Adipocyte (in vitro differentiated cells): ENCODE results near the gene NFASC.

ENCODE experiments used
- DNase-seq: peaks from one replicate; pipeline ENCODE4 v3.0.0-alpha.2; 2015; ENCODE audit warnings: low read depth
- H3K27me3 ChIP-seq: replicated peaks from 2 replicates; pipeline ENCODE4 v1.7.0; 2013; ENCODE audit warnings: mild to moderate bottlenecking, low read length, moderate library complexity; ENCODE audit not compliant: control insufficient read depth, insufficient read depth
- H3K36me3 ChIP-seq: 2 replicates; pipeline ENCODE4 v1.7.0; 2013; ENCODE audit warnings: low read length, mild to moderate bottlenecking, moderate library complexity; ENCODE audit not compliant: control insufficient read depth, insufficient read depth, severe bottlenecking
- H3K4me1 ChIP-seq: 2 replicates; pipeline ENCODE4 v1.7.0; 2013; ENCODE audit warnings: mild to moderate bottlenecking, low read length, moderate library complexity; ENCODE audit not compliant: control insufficient read depth, insufficient read depth
- H3K4me3 ChIP-seq: 2 replicates; pipeline ENCODE4 v1.7.0; 2013; ENCODE audit warnings: mild to moderate bottlenecking, low read length, moderate library complexity
- H3K9ac ChIP-seq: 2 replicates; pipeline ENCODE4 v1.7.0; 2013; ENCODE audit warnings: mild to moderate bottlenecking, low read length, moderate library complexity
- H3K9me3 ChIP-seq: 2 replicates; pipeline ENCODE4 v1.7.0; 2013; ENCODE audit warnings: mild to moderate bottlenecking, low read length, moderate library complexity; ENCODE audit not compliant: control insufficient read depth

NFASC gene

GRCh38 chr1:204889681-204890383, 19.2 kb downstream of the NFASC start:
- Histone ChIP-seq H3K4me1 (peaks cover 79% of the 10 kb centered on the region), H3K4me3 (no peak overlapping the region), H3K36me3 (no peaks in the 10 kb centered on the region), H3K9ac (no peak overlapping the region), H3K9me3 (no peaks in the 10 kb centered on the region), H3K27me3 (no peaks in the 10 kb centered on the region)
- no peak for DNase-seq

DNA sequence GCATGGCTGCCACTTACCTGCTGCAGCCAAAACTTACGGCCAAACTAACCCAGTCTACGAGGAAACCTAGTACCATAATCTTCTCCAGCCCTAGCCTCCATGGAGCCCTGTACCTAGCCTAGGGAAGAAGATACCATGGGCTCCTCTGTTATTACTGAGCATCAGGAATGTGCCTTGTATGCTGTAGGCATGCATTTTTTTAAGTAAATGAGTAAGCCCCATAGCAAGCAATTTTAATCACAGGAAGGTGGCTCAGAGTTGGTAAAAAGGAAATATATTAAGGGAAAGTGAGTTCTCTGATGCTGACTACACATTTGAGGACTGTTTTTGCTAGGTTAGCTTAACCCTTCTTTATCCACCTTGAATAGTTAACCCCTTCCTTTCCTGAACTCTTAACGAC, 21.2 kb downstream of the NFASC start:
- Histone ChIP-seq H3K4me1 (peaks cover 65% of the 10 kb centered on the region), H3K27me3 (no peaks in the 10 kb centered on the region), H3K9ac (no peak overlapping the region), H3K4me3 (no peak overlapping the region), H3K36me3 (no peaks in the 10 kb centered on the region), H3K9me3 (no peaks in the 10 kb centered on the region)
- DNase-seq = no peak

DNA sequence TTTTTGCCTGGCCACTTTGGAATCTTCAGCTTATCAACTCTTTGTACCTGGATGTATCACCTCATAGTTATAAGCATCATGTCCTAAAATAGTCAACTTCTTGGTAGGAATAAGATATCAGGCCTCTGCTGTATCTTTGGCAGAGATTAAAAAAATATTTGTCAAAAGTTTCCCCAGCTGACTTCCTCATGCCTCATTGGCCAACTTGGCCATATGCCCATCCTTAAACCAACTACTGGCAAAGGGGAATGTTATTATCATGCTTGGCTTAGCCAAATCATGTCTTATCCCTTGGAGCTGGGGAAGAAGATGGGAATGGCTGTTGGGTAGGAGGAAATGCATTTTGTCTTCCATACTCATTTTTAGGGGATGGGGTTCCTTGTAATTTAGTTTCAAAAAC, 23.4 kb downstream of the NFASC start:
- no peak overlapping the region for H3K9ac ChIP-seq
- H3K4me1 ChIP-seq = peaks cover 44% of the 10 kb centered on the region
- no peak for DNase-seq
- no peaks in the 10 kb centered on the region for H3K9me3 ChIP-seq
- no peak overlapping the region for H3K4me3 ChIP-seq
- no peaks in the 10 kb centered on the region for H3K36me3 ChIP-seq
- H3K27me3 ChIP-seq = no peaks in the 10 kb centered on the region

- Histone ChIP-seq H3K4me1 (peaks cover 38% of the 10 kb centered on the region), H3K9ac (no peak overlapping the region), H3K4me3 (no peak overlapping the region), H3K36me3 (no peaks in the 10 kb centered on the region), H3K27me3 (no peaks in the 10 kb centered on the region), H3K9me3 (no peaks in the 10 kb centered on the region)
- DNase-seq = no peak
Measured at GRCh38 chr1:204894606-204895005, 23.9 kb downstream of the NFASC start.

DNA sequence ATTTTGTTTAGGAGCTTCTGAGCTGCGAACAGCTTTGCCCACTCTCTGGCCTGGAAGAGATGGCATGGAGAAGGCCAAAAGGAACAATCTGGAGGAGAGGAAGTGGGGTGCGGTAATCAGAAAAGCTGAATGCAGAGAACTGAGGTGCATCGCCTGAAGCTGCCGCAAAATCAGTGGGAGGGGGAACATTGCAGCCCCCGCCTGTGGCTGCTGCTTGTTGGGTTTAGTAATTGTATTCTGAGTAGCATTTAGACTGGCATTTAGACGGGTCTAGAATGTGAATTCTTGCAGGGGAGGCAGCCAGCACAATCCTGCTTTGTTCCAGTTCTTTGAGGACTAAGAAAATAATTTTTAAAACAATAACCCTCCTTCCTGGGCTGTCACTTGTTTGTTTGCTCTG, 25.4 kb downstream of the NFASC start:
- Histone ChIP-seq H3K9ac (no peak overlapping the region), H3K4me3 (no peak overlapping the region), H3K27me3 (no peaks in the 10 kb centered on the region), H3K36me3 (no peaks in the 10 kb centered on the region), H3K9me3 (no peaks in the 10 kb centered on the region), H3K4me1 (peaks cover 32% of the 10 kb centered on the region)
- no peak for DNase-seq

DNA sequence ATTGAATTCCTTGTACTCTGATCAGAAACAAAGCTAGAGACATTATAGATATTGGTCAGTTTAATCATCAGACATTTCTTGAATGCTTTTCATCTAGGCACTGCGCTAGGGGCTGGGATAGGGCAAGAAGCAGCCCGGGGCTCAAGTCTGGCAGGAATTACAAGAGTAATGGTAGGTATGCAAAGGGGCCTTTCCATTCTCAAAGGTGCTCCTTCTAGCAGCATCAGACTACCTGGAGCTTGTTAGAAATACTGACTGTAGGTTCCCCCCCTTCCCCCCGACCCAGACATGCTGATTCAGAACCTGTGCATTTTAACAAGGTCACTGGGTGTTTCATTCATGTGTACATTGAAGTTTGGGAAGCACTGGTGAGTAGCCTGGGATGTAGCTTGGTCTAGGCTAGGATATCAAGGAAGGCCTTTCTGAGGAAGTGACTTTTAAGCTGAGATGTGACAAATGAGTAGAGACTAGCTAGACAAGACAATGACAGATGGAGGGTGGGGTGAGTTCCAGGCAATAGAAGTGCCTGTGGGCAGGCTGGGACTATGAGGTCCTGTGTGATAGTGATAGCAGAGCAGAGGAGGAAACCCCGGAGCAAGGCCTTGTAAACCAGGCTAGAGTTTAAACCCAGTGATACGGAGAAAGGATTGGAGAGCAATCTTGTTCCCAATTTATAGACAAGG, 26.3 kb downstream of the NFASC start:
- no peaks in the 10 kb centered on the region for H3K27me3 ChIP-seq
- H3K4me3 ChIP-seq = no peak overlapping the region
- peaks cover 29% of the 10 kb centered on the region for H3K4me1 ChIP-seq
- DNase-seq = no peak
- H3K36me3 ChIP-seq = no peaks in the 10 kb centered on the region
- H3K9me3 ChIP-seq = no peaks in the 10 kb centered on the region
- H3K9ac ChIP-seq = no peak overlapping the region

DNA sequence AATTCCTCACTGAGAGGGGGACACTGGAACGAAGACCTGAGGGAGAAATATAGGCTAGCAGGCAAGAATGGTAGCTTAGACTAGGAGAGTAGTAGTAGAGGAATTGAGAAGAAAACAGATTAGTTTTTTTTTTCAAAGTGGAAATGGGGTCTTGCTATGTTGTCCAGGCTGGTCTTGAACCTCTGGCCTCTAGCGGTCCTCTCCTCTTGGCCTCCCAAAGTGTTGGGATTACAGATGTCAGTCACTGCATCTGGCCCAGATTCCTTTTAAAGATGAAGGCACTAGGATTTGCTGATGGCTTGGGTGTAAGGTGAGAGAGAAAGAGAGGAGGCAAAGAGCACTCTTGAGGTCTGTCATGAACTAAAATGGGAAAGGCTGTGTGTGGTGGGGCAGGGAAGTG, 30.1 kb downstream of the NFASC start:
- no peaks in the 10 kb centered on the region for H3K36me3 ChIP-seq
- H3K27me3 ChIP-seq = no peaks in the 10 kb centered on the region
- no peaks in the 10 kb centered on the region for H3K4me1 ChIP-seq
- no peak overlapping the region for H3K4me3 ChIP-seq
- no peaks in the 10 kb centered on the region for H3K9me3 ChIP-seq
- DNase-seq = no peak
- no peak overlapping the region for H3K9ac ChIP-seq

DNA sequence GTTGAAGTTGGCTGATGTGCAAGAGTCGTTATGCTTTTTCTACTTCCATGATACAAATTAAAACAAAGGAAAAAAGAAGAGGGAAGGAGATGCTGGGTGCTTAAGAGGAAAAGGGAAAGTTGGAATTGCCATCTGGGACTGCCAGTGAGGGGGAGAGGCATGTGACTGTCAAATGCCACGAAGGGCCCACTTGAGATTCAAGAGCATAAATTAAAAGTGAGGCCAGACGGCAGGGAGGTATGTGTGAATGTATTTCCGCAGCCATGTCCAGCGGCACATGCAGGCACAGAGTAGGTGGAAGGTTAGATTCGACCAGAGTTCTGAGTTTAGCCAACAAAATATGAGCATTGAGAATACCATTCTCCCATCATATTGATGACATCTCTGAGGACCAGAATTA, 32.0 kb downstream of the NFASC start:
- no peaks in the 10 kb centered on the region for H3K4me1 ChIP-seq
- H3K4me3 ChIP-seq = no peak overlapping the region
- DNase-seq = no peak
- no peak overlapping the region for H3K9ac ChIP-seq
- no peaks in the 10 kb centered on the region for H3K9me3 ChIP-seq
- H3K36me3 ChIP-seq = no peaks in the 10 kb centered on the region
- no peaks in the 10 kb centered on the region for H3K27me3 ChIP-seq

DNA sequence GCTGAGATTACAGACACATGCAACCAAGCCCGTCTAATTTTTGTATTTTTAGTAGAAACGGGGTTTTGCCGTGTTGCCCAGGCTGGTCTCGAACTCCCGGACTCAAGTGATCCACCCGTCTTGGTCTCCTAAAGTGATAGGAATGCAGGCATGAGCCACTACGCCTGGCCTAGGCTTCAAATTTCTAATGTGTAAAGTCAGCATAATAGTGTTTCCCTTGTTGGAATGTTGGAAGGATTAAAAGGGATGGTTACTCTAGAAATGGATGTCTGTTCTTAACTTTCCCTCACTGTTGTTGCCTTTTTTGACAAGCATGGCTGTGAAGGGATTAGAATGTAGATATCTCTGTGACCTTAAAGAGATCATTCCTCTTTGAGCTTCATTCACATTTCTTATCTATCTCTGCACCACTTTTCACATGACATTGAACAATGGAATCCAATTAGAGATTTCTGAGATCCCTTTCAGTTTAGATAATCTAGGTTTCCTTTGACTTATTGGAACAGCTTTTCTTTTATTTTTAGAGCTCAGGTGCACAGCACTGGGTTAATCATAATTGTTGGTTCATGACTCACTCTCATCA, 33.7 kb downstream of the NFASC start:
- H3K4me1 ChIP-seq = no peaks in the 10 kb centered on the region
- no peak for DNase-seq
- H3K27me3 ChIP-seq = no peaks in the 10 kb centered on the region
- no peaks in the 10 kb centered on the region for H3K36me3 ChIP-seq
- no peaks in the 10 kb centered on the region for H3K9me3 ChIP-seq
- H3K4me3 ChIP-seq = no peak overlapping the region
- no peak overlapping the region for H3K9ac ChIP-seq

DNA sequence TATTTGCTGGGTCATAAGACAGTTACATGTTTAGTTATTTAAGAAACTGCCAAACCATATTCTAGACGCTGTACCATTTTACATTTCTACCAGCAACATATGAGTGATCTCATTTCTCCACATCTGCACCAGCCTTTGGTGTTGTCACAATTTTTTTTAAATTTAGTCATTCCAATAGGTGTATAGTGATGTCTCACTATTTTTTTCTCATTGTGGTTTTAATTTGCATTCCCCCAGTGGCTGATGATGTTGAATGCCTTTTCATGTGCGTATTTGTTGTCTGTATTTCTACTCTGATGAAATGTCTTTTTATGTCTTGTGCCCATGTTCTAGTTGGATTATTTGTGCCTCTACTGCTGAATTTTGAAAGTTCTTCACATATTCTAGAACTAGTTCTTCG, 38.4 kb downstream of the NFASC start:
- Histone ChIP-seq H3K4me3 (no peak overlapping the region), H3K36me3 (no peaks in the 10 kb centered on the region), H3K27me3 (no peaks in the 10 kb centered on the region), H3K9ac (no peak overlapping the region), H3K9me3 (no peaks in the 10 kb centered on the region), H3K4me1 (no peaks in the 10 kb centered on the region)
- DNase-seq = no peak

- Histone ChIP-seq H3K9me3 (peaks cover 5% of the 10 kb centered on the region), H3K4me1 (peaks cover 9% of the 10 kb centered on the region), H3K9ac (no peak overlapping the region), H3K4me3 (no peak overlapping the region), H3K27me3 (no peaks in the 10 kb centered on the region), H3K36me3 (no peaks in the 10 kb centered on the region)
- no peak for DNase-seq
Measured at GRCh38 chr1:204915861-204916495, 45.3 kb downstream of the NFASC start.
